ENCODE data around the gene OVCH1.

GRCh38 chr12:29426498-29426897, 71.0 kb downstream of the OVCH1 start:
- TF ChIP-seq SNIP1 (IDR thresholded peaks at IDR 0.05; ENCODE audit: low read depth) (no peak), CTCF (IDR thresholded peaks at IDR 0.05 in 2 of 3, conservative IDR thresholded peaks at IDR 0.05 in 1 of 3; ENCODE audit: insufficient read depth in 2 of 3, low read depth in 1 of 3, low read length in 3 of 3) (no peak), AFF4 (CRISPR knock-in tag; IDR thresholded peaks at IDR 0.05) (no peak), ZNF699 (CRISPR knock-in tag; IDR thresholded peaks at IDR 0.05; ENCODE audit: insufficient replicate concordance) (no peak), L3MBTL2 (IDR thresholded peaks at IDR 0.05) (no peak), E4F1 (CRISPR knock-in tag; IDR thresholded peaks at IDR 0.05; ENCODE audit: borderline replicate concordance) (no peak)

All from K562 (cell line).